GM23338 (cell line): ENCODE data around the gene CTDSPL.

Experiments
- CREB1 ChIP-seq: fragments of 250-450 bp; sonication (Bioruptor Pico); IDR thresholded peaks from 2 replicates; pipeline ENCODE4 v1.5.0; 2020; ENCODE audit warnings: low read depth, mild to moderate bottlenecking, moderate library complexity
- EZH2 ChIP-seq: fragments of 200-600 bp; sonication (generic); IDR thresholded peaks from one replicate; pipeline ENCODE4 v1.8.0; 2017; ENCODE audit warnings: antibody characterized with exemption, mild to moderate bottlenecking, low read depth; ENCODE audit not compliant: unreplicated experiment
- EZH2phosphoT487 ChIP-seq: fragments of 200-600 bp; sonication (generic); IDR thresholded peaks from one replicate; pipeline ENCODE4 v1.8.1; 2018; ENCODE audit warnings: antibody characterized with exemption; ENCODE audit not compliant: unreplicated experiment
- POLR2AphosphoS5 ChIP-seq: IDR thresholded peaks from 2 replicates; pipeline ENCODE4 v1.6.1; 2016; ENCODE audit warnings: antibody characterized with exemption, low read depth
- STAT1 ChIP-seq: IDR thresholded peaks from one replicate; pipeline ENCODE4 v1.6.1; 2016; ENCODE audit warnings: antibody characterized with exemption; ENCODE audit not compliant: unreplicated experiment
- ZNF331 ChIP-seq: fragments of 250-450 bp; sonication (Bioruptor Pico); IDR thresholded peaks from 2 replicates; pipeline ENCODE4 v1.5.0; 2020; ENCODE audit warnings: low read depth, mild to moderate bottlenecking, moderate library complexity
- TF ChIP-seq, protein P1 (sequence below): IDR thresholded peaks from one replicate; pipeline ENCODE4 v1.6.1; 2018; ENCODE audit warnings: antibody characterized with exemption; ENCODE audit not compliant: unreplicated experiment
- TF ChIP-seq, protein P2 (sequence below), 2 experiments: fragments of 200-600 bp in 1 of 2; sonication (generic) in 1 of 2; conservative IDR thresholded peaks; 2 replicates each; pipeline versions ENCODE4 v1.5.1 to v1.6.1; 2016 to 2017; ENCODE audit warnings: antibody characterized with exemption in 2 of 2, low read depth in 2 of 2, mild to moderate bottlenecking in 2 of 2, moderate library complexity in 1 of 2
- TF ChIP-seq, protein P3 (sequence below): IDR thresholded peaks from 2 replicates; pipeline ENCODE4 v1.6.1; 2016; ENCODE audit warnings: antibody characterized with exemption

DNA sequence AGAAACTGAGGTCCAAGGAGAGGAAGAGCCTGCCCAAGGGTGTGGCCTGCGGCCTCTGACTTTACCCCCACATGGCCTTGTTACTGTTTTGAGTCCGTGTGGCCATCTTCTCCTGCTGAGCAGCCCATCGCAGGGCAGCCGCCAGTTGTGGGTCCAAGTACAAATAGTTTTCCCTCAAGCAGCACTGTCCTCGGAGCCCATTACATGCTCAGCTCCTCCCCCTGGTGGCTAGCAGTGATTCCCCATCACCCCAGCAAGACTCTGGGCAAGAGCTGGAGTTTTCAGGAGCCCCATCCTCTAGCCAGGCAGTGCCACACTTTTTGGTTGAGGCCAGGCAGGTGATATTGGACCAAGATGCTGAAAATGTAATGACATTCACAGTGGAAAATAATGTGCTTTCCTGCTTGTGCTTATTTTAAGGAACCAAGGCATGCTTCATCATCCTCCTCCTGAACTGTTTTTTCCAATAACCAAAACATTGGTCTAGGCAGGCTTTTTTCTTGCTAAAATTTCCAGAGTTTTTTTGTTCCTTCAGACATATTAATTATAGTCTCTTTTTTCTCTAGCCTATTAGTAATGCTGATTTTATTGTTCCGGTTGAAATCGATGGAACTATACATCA is 105.7 kb downstream of the CTDSPL start:
- TF ChIP-seq, protein P1, sequence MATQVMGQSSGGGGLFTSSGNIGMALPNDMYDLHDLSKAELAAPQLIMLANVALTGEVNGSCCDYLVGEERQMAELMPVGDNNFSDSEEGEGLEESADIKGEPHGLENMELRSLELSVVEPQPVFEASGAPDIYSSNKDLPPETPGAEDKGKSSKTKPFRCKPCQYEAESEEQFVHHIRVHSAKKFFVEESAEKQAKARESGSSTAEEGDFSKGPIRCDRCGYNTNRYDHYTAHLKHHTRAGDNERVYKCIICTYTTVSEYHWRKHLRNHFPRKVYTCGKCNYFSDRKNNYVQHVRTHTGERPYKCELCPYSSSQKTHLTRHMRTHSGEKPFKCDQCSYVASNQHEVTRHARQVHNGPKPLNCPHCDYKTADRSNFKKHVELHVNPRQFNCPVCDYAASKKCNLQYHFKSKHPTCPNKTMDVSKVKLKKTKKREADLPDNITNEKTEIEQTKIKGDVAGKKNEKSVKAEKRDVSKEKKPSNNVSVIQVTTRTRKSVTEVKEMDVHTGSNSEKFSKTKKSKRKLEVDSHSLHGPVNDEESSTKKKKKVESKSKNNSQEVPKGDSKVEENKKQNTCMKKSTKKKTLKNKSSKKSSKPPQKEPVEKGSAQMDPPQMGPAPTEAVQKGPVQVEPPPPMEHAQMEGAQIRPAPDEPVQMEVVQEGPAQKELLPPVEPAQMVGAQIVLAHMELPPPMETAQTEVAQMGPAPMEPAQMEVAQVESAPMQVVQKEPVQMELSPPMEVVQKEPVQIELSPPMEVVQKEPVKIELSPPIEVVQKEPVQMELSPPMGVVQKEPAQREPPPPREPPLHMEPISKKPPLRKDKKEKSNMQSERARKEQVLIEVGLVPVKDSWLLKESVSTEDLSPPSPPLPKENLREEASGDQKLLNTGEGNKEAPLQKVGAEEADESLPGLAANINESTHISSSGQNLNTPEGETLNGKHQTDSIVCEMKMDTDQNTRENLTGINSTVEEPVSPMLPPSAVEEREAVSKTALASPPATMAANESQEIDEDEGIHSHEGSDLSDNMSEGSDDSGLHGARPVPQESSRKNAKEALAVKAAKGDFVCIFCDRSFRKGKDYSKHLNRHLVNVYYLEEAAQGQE, result no peak
- TF ChIP-seq, protein P2, sequence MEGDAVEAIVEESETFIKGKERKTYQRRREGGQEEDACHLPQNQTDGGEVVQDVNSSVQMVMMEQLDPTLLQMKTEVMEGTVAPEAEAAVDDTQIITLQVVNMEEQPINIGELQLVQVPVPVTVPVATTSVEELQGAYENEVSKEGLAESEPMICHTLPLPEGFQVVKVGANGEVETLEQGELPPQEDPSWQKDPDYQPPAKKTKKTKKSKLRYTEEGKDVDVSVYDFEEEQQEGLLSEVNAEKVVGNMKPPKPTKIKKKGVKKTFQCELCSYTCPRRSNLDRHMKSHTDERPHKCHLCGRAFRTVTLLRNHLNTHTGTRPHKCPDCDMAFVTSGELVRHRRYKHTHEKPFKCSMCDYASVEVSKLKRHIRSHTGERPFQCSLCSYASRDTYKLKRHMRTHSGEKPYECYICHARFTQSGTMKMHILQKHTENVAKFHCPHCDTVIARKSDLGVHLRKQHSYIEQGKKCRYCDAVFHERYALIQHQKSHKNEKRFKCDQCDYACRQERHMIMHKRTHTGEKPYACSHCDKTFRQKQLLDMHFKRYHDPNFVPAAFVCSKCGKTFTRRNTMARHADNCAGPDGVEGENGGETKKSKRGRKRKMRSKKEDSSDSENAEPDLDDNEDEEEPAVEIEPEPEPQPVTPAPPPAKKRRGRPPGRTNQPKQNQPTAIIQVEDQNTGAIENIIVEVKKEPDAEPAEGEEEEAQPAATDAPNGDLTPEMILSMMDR (conservative IDR thresholded peaks at IDR 0.05; ENCODE audit: low read depth in 2 of 2), result peak; percentile 92 to 96
- TF ChIP-seq CREB1 (no peak), POLR2AphosphoS5 (no peak), STAT1 (no peak), EZH2phosphoT487 (no peak), ZNF331 (no peak), EZH2 (no peak)
- TF ChIP-seq, protein P3, sequence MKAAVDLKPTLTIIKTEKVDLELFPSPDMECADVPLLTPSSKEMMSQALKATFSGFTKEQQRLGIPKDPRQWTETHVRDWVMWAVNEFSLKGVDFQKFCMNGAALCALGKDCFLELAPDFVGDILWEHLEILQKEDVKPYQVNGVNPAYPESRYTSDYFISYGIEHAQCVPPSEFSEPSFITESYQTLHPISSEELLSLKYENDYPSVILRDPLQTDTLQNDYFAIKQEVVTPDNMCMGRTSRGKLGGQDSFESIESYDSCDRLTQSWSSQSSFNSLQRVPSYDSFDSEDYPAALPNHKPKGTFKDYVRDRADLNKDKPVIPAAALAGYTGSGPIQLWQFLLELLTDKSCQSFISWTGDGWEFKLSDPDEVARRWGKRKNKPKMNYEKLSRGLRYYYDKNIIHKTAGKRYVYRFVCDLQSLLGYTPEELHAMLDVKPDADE, result no peak
